HCT116 (cell line): ENCODE measurements around the gene APPL2.

Experiments
- CEBPB ChIP-seq: IDR thresholded peaks from 2 replicates; pipeline ENCODE4 v1.6.1; 2012; ENCODE audit warnings: low read depth
- CTCF ChIP-seq, 3 experiments: fragments of 200-600 bp in 1 of 3; sonication (generic) in 1 of 3; IDR thresholded peaks in 2 of 3; conservative IDR thresholded peaks in 1 of 3; 2 replicates each; pipeline ENCODE4 v1.5.1; 2012 to 2017; ENCODE audit warnings: low read depth in 2 of 3, low read length in 2 of 3, antibody characterized with exemption in 1 of 3, borderline replicate concordance in 1 of 3, control low read depth in 1 of 3, mild to moderate bottlenecking in 1 of 3, mixed read lengths in 1 of 3, mixed run types in 1 of 3, moderate library complexity in 1 of 3; ENCODE audit not compliant: insufficient read depth in 1 of 3
- ELF1 ChIP-seq: IDR thresholded peaks from 2 replicates; pipeline ENCODE4 v1.6.1; 2012; ENCODE audit warnings: low read depth, borderline replicate concordance
- JUND ChIP-seq: IDR thresholded peaks from 2 replicates; pipeline ENCODE4 v1.6.1; 2012
- MAX ChIP-seq: IDR thresholded peaks from 2 replicates; pipeline ENCODE4 v1.6.1; 2012
- POLR2A ChIP-seq: IDR thresholded peaks from 2 replicates; pipeline ENCODE4 v1.7.0; 2011; ENCODE audit warnings: borderline replicate concordance; ENCODE audit not compliant: insufficient read depth, insufficient read length; ENCODE audit errors: extremely low read depth
- POLR2AphosphoS5 ChIP-seq: IDR thresholded peaks from 2 replicates; pipeline ENCODE4 v1.6.1; 2011; ENCODE audit warnings: mild to moderate bottlenecking, low read depth, low read length, moderate library complexity
- RAD21 ChIP-seq: IDR thresholded peaks from 2 replicates; pipeline ENCODE4 v1.6.1; 2012; ENCODE audit warnings: low read depth, mild to moderate bottlenecking
- SIN3A ChIP-seq: IDR thresholded peaks from 2 replicates; pipeline ENCODE4 v1.6.1; 2012; ENCODE audit warnings: low read depth
- YY1 ChIP-seq: IDR thresholded peaks from 2 replicates; pipeline ENCODE4 v1.6.1; 2011; ENCODE audit warnings: low read length, low read depth, moderate library complexity, mild to moderate bottlenecking; ENCODE audit not compliant: insufficient replicate concordance; ENCODE audit errors: extremely low read depth
- ZFX ChIP-seq: fragments of 450-650 bp; IDR thresholded peaks from 2 replicates; pipeline ENCODE4 v1.6.1; 2017
- TF ChIP-seq, protein P1 (sequence below): IDR thresholded peaks from 2 replicates; pipeline ENCODE4 v1.6.1; 2012; ENCODE audit warnings: low read depth
- TF ChIP-seq, protein P2 (sequence below): IDR thresholded peaks from 2 replicates; pipeline ENCODE4 v1.6.1; 2012

- TF ChIP-seq POLR2AphosphoS5 (no peak), CTCF (IDR thresholded peaks at IDR 0.05 in 2 of 3, conservative IDR thresholded peaks at IDR 0.05 in 1 of 3; ENCODE audit: borderline replicate concordance in 1 of 3, insufficient read depth in 1 of 3, low read depth in 2 of 3, low read length in 2 of 3) (no peak), YY1 (no peak), SIN3A (no peak), POLR2A (no peak), ZFX (no peak), JUND (no peak), ELF1 (no peak), MAX (no peak), RAD21 (no peak), CEBPB (no peak)
- TF ChIP-seq, protein P1, sequence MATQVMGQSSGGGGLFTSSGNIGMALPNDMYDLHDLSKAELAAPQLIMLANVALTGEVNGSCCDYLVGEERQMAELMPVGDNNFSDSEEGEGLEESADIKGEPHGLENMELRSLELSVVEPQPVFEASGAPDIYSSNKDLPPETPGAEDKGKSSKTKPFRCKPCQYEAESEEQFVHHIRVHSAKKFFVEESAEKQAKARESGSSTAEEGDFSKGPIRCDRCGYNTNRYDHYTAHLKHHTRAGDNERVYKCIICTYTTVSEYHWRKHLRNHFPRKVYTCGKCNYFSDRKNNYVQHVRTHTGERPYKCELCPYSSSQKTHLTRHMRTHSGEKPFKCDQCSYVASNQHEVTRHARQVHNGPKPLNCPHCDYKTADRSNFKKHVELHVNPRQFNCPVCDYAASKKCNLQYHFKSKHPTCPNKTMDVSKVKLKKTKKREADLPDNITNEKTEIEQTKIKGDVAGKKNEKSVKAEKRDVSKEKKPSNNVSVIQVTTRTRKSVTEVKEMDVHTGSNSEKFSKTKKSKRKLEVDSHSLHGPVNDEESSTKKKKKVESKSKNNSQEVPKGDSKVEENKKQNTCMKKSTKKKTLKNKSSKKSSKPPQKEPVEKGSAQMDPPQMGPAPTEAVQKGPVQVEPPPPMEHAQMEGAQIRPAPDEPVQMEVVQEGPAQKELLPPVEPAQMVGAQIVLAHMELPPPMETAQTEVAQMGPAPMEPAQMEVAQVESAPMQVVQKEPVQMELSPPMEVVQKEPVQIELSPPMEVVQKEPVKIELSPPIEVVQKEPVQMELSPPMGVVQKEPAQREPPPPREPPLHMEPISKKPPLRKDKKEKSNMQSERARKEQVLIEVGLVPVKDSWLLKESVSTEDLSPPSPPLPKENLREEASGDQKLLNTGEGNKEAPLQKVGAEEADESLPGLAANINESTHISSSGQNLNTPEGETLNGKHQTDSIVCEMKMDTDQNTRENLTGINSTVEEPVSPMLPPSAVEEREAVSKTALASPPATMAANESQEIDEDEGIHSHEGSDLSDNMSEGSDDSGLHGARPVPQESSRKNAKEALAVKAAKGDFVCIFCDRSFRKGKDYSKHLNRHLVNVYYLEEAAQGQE, result no peak
- TF ChIP-seq, protein P2, sequence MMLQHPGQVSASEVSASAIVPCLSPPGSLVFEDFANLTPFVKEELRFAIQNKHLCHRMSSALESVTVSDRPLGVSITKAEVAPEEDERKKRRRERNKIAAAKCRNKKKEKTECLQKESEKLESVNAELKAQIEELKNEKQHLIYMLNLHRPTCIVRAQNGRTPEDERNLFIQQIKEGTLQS, result no peak
These were observed 12.6 kb downstream of the APPL2 start for GRCh38 chr12:105223352-105223845.
